Measurements from ENCODE around the gene ERC1.
A peak's percentile ranks its signal among the peaks of the same experiment; 100 is the strongest.
"Not testable (repeated sequence)": the region's sequence is repeated elsewhere in the genome, so short reads cannot be mapped to it uniquely, and the experiment has no call there.

The ERC1 gene

DNA sequence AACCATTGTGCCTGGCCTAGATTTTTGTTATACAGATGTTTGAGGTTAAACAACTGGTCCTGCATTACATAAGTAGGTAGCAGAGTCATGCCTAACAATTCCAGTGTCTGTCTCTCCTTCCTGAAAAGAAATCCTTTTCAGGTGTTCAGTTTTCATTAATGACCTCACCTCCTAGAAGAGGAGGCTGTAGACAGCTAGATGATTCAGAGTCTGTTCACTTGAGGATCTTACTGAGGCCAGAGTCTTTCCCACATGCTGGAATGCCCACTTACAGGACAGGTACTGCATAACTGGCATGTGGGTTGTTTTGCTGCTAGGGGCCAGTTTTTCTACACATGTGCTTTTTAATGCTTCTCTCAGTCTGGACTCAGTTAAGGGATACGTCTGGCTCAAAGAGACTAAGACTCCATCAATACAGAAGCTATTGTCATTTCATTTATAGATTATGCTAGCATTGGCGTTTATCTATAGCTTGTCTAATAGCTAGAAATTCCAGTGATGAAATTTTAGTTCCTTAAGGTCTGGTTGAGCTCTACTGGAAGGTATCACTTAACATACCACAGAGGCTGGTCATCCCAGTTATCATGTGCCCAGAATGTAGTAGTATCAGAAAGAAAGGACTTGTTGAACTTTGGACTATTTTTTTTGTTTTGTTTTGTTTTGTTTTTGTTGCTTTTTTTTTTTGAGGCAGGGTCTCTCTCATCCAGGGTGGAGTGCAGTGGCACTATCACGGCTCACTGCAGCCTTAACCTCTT, 206.4 kb downstream of the ERC1 start:
- FAIRE-seq, result no peak

DNA sequence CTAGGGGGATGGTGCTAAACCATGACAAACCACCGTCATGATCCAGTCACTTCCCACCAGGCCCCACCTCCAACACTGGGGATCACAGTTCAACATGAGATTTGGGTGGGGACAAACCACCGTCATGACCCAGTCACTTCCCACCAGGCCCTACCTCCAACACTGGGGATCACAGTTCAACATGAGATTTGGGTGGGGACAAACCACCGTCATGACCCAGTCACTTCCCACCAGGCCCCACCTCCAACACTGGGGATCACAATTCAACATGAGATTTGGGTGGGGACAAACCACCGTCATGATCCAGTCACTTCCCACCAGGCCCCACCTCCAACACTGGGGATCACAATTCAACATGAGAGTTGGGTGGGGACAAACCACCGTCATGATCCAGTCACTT, 207.8 kb downstream of the ERC1 start:
- FAIRE-seq, result not testable (repeated sequence)

DNA sequence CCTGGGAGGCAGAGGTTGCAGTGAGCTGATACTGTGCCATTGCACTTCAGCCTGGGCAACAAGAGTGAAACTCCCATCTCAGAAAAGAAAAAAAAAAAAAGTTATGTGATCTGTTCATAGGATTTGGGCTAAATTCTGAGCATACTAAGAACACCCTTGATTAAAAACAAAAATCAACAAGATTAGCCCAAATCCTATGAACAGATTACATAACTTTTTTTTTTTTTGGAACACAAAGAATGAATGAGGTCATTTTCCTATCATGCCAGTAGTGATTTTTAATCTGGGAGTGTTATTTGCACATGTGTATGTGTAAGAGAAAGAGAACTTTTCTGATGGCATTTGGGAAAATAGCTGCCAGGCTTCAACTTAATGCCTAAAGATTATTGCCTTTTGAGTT, 208.7 kb downstream of the ERC1 start:
- no peak for FAIRE-seq

DNA sequence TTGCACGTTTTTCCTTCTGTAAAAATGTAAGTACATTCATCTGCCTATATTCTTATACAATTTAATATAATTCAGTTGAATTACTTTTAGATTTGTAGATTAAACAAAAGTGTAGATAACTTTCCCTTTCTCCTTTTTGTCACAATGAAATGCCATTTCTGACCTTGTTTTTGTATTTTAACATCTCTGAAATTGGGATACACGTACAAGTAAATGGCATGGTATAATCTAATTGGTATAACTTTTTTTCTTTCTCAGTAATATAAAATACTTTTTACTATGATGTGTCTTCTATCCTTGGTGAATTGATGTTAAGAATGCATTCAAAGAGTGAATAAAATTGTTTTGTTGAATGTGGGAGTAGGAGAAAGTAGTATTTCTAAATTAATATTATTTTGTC, 210.0 kb downstream of the ERC1 start:
- no peak for FAIRE-seq

DNA sequence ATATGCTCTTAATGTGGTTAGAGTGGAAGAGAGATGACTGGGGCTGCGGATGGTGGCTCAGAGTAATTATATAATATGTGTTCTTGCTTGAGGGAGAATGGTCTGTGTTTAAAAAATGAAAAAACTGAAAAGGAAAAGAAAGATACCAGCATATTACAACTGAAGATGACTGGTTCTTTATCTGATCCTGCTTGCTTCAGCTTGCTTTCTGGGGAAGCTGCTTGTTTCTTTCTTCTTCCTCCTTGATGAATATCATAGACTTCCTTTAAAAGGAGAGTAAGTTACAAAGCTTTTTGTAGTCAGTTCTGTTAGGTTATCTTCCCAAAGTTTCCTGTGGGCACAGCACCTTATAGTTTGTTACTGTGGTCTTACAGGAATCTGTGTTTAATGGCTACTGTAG, 210.9 kb downstream of the ERC1 start:
- no peak for FAIRE-seq

DNA sequence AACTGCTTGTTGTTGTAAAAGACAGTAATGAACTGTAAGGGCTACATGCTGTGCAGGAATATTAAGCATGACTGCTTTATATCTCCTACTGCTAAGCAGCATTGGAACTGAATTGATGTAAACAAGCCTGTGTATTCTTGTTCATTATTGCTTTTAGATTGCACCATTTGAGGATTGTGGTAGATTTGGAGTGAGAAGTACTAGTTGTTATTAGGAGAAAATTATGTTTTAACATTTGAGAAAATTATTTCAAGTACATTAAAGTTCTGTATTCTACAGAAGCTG, 212.7 kb downstream of the ERC1 start:
- no peak for FAIRE-seq

DNA sequence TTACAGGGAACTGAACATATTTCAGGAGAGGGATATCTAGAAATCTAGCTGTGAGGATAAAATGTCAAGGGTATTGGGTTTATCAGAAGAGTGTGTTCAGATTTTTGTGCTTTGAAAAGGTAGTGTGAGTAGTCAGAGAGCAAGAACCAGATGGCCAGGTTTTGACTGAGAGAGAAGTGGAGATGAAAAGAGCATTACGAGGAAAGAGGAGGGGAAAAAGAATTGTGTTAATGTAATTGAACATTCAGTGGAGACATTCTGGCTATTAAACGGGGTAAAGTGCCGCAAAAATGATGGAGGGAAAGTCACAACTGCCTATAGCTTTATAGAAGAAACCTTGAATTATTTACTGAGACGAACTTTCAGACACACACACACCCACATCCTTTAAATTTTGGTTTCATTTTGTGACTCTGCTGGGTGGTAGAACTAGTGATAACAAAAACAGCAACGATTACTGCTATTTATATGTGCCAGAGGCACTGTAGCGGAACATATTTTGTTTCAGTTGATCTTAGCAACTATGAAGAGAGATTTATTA, 213.6 kb downstream of the ERC1 start:
- no peak for FAIRE-seq

DNA sequence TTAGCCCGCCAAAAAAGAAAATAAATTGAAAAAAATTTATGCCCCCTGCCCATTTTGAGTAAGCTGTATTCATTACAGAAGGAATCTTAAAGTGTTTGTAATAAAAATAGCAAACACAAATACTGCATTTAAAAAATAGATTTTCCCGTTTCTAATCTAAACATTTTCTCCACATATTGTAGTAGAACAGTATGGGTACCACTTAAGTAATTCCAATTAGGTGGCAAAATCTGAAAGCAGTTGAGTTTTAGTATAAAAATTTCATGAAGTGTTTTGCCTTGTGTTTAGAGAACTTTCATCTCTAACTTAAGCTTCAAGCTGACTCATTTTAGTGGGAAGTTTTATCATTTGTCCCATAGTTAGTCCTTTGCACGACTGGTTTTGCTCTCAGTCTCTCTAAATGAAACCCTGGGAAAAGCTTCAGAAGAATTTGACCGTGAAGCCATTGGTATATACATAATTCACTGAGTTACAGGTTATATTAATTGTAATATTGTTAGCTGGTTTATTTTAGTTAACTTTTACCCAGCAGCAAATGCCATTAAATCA, 214.6 kb downstream of the ERC1 start:
- peak; percentile 29 for FAIRE-seq

DNA sequence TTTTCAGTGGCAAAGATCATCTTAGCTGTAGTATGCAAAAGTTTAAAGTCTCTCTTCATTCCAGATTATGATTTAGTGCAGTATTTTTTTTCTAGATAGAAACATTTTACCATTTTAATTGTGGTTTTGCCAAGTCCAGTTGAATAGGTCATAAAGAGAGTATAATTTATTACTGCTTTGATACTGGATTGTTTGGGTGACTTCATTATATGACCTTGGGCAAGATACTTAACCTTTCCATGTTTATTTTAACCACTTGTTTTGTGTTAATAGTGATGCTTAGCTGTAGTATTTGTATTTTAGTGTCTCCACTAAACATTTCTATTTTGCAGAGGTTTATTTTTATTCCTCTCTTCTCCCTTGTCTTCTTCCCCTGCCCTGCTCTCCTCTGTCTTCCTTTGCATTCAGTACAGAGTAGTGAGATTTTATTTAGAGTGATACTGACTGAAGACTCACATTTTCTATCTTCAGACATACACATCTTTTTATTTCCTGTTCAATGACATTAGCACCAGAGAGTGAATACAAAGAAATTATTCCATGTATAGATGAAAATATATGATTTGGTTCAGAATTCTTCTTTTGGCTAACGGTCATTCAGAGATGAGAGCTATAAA, 215.2 kb downstream of the ERC1 start:
- FAIRE-seq, result peak; percentile 95

DNA sequence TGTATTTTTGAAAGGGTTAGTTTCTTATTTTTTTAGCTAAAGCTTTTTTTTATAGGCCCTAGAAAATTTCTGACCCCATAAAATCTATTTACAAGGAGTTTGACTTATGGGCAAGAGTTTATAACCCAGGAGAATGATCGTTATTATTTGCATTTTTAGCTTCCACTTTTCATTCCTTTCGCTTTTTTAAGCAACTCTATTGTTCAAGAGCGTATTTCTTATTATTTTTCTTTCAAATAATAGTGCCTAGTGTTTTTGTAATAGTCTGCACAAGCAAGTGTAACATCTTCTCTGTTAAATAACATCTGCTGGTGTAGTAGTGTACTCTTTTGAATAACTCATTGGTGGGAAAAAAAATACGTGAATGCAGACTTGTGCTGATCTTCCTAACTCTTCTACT, 216.3 kb downstream of the ERC1 start:
- no peak for FAIRE-seq

DNA sequence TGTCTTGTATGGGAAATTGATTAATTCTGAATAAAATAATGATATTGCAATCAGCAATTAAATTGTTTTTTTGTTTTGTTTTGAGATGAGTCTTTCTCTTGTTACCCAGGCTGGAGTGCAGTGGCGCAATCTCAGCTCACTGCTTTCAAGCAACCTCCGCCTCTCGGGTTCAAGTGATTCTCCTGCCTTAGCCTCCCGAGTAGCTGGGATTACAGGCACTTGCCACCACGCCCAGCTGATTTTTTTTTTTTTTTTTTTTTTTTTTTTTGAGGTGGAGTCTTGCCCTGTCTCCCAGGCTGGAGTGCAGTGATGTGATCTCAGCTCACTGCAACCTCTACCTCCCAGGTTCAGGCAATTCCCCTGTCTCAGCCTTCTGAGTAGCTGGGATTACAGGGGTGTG, 217.7 kb downstream of the ERC1 start:
- FAIRE-seq, result not testable (repeated sequence)

DNA sequence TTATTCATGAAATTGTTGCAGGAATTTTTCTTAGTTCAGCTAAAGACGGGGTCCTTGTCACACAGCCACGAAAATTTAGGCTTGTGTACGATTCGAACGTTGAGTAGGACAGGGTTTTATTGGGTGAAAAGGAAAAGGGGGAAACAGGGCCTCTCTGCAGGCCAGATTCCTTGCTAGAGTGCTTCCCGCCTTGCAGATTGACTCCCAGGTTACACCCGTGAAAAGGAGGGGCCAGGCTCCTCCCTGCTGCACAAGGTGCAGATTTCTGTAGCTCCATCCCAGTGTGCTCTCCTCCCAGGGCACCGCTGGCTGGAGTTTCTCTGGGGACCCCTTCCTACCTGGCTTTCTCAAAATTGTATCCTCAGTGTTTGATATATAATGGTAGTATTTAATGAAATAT, 221.5 kb downstream of the ERC1 start:
- FAIRE-seq, result no peak

DNA sequence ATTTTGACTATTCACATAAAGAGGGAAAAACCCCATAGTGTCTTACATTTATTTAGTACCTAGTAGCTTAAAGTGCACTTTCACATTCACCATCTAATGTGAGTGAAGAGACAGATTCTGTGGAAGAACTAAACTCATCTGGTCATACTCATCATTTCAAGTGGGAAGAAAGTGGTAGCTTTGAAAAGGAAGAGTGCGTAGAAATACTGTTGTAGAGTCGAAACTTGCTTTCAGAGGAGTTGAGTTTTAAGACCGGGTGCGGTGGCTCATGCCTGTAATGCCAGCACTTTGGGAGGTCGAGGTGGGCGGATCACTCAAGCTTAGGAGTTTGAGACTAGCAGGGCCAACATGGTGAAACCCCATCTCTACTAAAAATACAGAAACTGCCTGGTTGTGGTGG, 222.2 kb downstream of the ERC1 start:
- no peak for FAIRE-seq

DNA sequence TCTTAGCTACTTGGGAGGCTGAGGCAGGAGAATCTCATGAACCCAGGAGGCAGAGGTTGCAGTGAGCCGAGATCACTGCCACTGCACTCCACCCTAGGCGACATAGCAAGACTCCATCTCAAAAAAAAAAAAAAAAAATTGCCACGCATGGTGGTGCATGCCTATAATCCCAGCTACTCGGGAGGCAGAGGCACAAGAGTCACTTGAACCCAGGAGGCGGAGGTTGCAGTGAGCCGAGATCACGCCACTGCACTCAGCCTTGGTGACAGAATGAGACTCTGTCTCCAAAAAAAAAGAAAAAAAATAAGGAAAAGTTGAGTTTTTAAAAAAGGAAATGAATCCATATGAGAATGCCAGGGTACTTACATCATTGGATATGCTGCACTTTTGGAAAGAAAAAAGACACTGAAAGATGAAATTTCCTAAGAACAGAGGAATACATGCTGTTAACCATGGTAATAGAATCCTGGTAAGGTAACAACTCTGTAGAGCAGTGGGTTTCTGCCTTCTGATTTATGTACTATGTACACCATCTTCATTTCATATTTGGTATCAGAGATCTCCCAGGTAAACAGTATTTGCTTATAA, 222.7 kb downstream of the ERC1 start:
- FAIRE-seq, result no peak

DNA sequence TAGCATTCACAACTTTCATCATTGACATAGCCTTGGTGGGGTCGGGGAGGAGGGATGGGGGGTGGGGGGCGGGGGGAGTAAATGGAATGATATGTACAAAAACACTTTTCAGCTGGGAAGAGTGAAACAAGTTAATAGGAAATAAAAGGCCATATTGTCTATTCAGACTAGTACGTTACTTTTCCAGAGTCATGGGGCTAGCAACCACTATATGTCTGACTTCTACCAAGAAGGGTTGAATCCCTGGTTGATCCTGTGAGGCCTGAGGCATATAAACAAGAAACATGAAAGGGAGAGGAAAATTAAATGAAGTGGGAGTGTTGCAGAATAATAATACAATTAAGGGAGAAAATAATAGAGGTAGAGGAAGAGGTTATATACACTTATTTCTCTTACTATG, 225.5 kb downstream of the ERC1 start:
- FAIRE-seq, result no peak

DNA sequence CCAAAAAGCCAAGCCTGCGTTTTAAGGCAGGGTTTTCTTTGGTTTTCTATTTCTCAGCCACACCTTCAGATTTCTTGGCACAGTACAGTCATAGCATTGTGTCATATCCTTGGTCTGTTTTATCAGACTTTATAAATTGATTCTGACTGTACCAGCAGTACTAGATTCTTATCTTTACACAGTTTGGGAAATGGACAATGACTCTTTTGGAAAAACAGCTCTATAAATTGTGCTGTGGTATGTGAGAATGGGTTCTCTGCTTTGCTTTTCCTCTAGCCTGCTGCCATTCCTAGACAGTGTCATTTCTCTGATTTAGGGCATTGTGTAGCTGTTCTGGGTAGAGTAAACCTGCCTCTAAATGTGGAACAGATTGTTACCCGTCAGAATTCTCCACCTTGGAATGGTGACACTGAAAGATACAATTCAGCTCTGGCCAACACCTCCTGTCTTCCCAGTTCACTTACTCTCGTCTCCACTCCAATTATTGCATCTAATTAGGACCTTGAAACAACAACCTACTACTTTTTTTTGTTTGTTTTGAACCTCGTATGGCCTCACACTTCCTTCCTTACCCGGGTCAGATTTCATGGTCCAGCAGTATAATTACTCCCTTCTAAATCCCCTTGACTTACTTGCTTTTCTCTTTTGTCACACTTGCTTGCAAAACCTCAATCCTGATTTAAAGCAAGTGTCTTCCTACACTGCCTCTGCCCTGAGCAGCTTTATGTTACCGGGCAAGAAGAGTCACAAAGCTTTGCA, 226.3 kb downstream of the ERC1 start:
- FAIRE-seq, result no peak

DNA sequence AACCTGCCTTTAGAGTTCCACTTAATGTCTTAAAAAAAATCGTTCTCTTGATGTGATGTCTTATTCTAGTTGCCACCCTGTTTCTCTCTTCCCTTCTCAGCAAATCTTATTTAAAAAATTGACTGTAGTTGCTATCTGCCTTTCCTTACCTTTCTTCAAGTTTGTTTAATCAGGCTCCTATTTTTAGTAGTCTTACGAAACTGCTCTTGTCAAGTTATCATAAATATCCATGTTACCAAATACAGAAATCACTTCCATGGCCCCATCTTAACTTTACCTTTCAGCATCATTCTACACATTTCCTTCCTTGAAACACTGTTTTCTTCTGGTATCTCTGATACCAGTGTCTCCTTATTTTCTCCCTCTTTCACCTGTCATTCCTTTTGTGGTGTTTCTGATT, 227.3 kb downstream of the ERC1 start:
- FAIRE-seq, result no peak

DNA sequence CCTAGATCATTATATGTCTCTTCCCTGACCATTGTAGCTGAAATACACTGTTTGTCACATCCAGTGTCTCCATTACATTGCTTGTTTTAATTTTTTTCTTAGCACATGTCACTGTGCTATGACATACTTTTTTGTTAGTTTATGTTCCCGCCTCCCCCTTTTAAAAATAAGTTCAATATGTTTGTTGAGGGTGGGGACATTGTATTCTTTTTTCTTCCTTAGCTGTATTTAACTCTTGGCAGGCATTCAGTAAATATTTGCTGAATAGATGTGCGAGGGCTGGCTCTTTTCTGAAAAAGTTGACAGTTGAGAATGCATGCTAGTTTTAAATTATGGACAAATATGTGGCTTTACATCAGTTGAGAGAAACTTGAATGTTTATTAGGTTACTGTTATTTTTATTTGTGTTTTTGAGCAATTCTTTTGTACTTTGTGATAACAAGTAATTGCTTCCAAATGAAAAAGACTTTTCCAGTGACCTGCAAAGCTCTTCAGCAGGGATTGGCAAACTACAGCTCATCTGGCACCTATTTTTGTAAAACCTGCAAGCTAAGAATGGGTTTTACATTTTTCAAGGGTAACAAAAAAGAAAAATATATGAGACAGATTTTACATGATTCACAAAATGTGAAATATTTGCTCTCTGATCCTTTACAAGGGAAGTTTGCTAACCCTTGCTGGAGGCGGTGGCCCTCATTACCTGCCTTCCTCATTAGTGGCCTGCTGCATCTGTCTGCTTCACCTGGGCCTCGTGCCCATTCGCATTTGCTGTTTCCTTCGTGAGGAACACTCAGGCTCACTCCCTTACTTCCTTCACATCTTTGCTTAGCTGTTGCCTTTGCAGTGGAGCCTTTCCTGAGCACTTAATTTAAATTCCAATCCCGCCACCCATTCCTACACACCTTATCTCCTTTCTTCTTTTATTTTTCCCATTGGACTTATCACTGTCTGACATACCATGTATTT, 229.4 kb downstream of the ERC1 start:
- FAIRE-seq, result peak; percentile 96

DNA sequence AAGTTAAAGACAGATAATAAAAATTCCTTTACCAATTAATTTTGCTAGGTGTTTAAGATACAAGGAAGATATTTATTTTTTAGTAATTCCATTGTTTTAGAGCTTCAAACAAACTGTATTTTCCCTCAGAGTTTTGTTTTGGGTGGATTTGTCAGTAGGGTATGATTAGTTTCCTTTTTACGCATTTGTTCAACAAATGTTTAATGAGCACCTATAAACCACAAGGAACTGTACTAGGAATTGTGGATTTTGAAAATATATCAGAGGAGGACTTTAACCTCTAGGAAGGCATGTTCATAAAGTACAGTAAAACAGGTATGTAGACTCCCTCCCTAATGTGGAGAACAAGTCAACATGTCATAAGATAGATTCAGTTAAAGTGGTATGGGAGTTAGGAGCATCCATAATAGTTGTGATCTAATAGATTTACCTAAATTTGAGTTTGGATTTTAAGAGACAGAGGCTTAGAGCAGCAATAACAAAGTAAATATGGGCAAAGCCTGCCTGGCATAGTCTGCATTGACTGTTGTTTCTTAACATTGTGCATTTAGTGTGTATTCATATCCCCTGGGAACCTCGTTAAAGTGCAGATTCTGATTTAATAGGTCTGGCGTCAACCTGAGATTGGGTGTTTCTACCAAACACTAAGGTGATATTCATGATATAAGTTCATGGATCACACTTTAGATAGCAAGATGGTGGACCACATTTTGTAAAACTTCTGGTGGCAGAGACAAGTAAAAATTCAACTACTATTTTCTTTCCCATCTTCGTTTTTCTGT, 232.0 kb downstream of the ERC1 start:
- FAIRE-seq, result no peak

DNA sequence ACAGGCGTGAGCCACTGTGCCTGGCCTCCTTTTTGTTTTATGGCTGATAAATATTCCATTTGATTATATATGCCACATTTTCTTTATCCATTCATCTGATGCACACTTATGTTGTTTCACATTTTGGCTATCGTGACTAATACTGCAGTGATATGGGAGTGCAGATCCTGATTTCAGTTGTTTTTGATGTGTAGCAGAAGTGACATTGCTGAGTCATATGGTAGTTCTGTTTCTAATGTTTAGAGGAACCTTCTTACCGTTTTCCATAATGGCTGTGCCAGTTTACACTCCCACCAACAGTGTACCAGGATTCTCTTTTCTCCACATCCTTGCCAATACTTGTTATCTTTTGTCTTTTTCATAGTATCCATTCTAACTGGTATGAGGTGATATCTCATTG, 235.9 kb downstream of the ERC1 start:
- FAIRE-seq, result no peak

DNA sequence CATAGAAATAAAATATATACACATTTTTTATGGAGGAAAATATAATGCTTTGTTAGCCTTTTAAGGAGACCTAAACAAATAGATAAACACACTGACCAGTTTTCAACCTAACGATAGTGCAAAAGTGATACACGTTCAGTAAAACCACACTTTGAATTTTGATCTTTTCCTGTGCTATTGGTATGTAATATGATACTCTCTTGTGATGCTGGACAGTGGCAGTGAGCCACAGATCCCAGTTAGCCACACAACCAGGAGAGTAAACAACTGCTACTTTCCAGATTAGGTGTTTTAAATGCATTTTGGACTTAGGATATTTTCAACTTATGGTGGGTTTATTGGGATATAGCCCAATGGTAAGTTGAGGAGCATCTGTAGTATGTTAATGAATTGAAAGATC, 243.1 kb downstream of the ERC1 start:
- no peak for FAIRE-seq

Measured in endometrium (tissue), 2 donors.